H9 (cell line): ENCODE measurements around the gene PMP22. TPM values are rescaled to one million over a fixed set of nuclear protein-coding genes. Genes with fewer than 3 reads are reported as not detected.

Experiments
- DNase-seq: peaks from one replicate; pipeline ENCODE4 v3.0.0-alpha.2; 2017
- H2AFZ ChIP-seq: one replicate; pipeline ENCODE4 v1.6.1; 2013; ENCODE audit warnings: mild to moderate bottlenecking, low read length, control low read depth, moderate library complexity
- H2AK5ac ChIP-seq: 2 replicates; pipeline ENCODE4 v1.6.1; 2013; ENCODE audit warnings: low read length, control low read depth, mixed read lengths; ENCODE audit not compliant: insufficient read length
- H2BK120ac ChIP-seq: one replicate; pipeline ENCODE4 v1.6.1; 2013; ENCODE audit warnings: low read depth, mild to moderate bottlenecking, low read length, control low read depth, inconsistent platforms; ENCODE audit not compliant: poor library complexity, severe bottlenecking
- H2BK12ac ChIP-seq: 2 replicates; pipeline ENCODE4 v1.6.1; 2013; ENCODE audit warnings: low read length, control low read depth, mixed read lengths, low read depth; ENCODE audit not compliant: insufficient read length
- H2BK15ac ChIP-seq: 2 replicates; pipeline ENCODE4 v1.6.1; 2013; ENCODE audit warnings: low read depth, low read length, control low read depth
- H2BK20ac ChIP-seq: one replicate; pipeline ENCODE4 v1.6.1; 2013; ENCODE audit warnings: low read depth, mild to moderate bottlenecking, low read length, control low read depth, inconsistent platforms; ENCODE audit not compliant: poor library complexity, severe bottlenecking
- H2BK5ac ChIP-seq: 2 replicates; pipeline ENCODE4 v1.6.1; 2013; ENCODE audit warnings: low read length, control low read depth, mixed read lengths; ENCODE audit not compliant: insufficient read length
- H3K14ac ChIP-seq: 2 replicates; pipeline ENCODE4 v1.6.1; 2013; ENCODE audit warnings: low read length, control low read depth; ENCODE audit not compliant: insufficient read depth
- H3K18ac ChIP-seq: 2 replicates; pipeline ENCODE4 v1.6.1; 2013; ENCODE audit warnings: low read depth, mild to moderate bottlenecking, mixed read lengths, low read length, control low read depth; ENCODE audit not compliant: insufficient read length
- H3K23ac ChIP-seq: 2 replicates; pipeline ENCODE4 v1.6.1; 2013; ENCODE audit warnings: low read length, control low read depth, mixed read lengths, low read depth; ENCODE audit not compliant: insufficient read length
- H3K23me2 ChIP-seq: 2 replicates; pipeline ENCODE4 v1.6.1; 2013; ENCODE audit warnings: low read depth, mild to moderate bottlenecking, mixed read lengths, low read length, control low read depth; ENCODE audit not compliant: insufficient read length, poor library complexity, severe bottlenecking
- H3K27ac ChIP-seq: 2 replicates; pipeline ENCODE4 v1.5.1; 2013; ENCODE audit warnings: low read length, control low read depth, mixed read lengths, low read depth; ENCODE audit not compliant: insufficient read length
- H3K27me3 ChIP-seq: 2 replicates; pipeline ENCODE4 v1.6.1; 2013; ENCODE audit warnings: low read length, control low read depth, inconsistent platforms; ENCODE audit not compliant: insufficient read depth
- H3K4ac ChIP-seq: 2 replicates; pipeline ENCODE4 v1.6.1; 2013; ENCODE audit warnings: low read depth, mild to moderate bottlenecking, control low read depth, inconsistent platforms, low read length, moderate library complexity
- H3K4me1 ChIP-seq: 2 replicates; pipeline ENCODE4 v1.6.1; 2013; ENCODE audit warnings: low read length, control low read depth, inconsistent platforms; ENCODE audit not compliant: insufficient read depth
- H3K4me2 ChIP-seq: 2 replicates; pipeline ENCODE4 v1.6.1; 2013; ENCODE audit warnings: low read length, control low read depth, mixed read lengths; ENCODE audit not compliant: insufficient read length, insufficient read depth
- H3K56ac ChIP-seq: 2 replicates; pipeline ENCODE4 v1.6.1; 2013; ENCODE audit warnings: low read depth, mild to moderate bottlenecking, mixed read lengths, low read length, control low read depth; ENCODE audit not compliant: insufficient read length
- H3K79me1 ChIP-seq: 2 replicates; pipeline ENCODE4 v1.6.1; 2013; ENCODE audit warnings: low read depth, mild to moderate bottlenecking, moderate library complexity, low read length, control low read depth, inconsistent platforms; ENCODE audit not compliant: insufficient read depth, poor library complexity, severe bottlenecking
- H3K79me2 ChIP-seq: 2 replicates; pipeline ENCODE4 v1.6.1; 2013; ENCODE audit warnings: low read length, control low read depth, inconsistent platforms; ENCODE audit not compliant: insufficient read depth
- H3K9ac ChIP-seq: 2 replicates; pipeline ENCODE4 v1.6.1; 2013; ENCODE audit warnings: low read length, control low read depth, mixed read lengths; ENCODE audit not compliant: insufficient read length; ENCODE audit errors: extremely low read depth
- H3K9me3 ChIP-seq: one replicate; pipeline ENCODE4 v1.6.1; 2013; ENCODE audit warnings: low read depth, low read length, inconsistent platforms; ENCODE audit not compliant: control insufficient read depth
- H3T11ph ChIP-seq: one replicate; pipeline ENCODE4 v1.6.1; 2013; ENCODE audit warnings: mild to moderate bottlenecking, low read length, control low read depth, inconsistent platforms
- H4K20me1 ChIP-seq: one replicate; pipeline ENCODE4 v1.6.1; 2013; ENCODE audit not compliant: control insufficient read depth, insufficient read length, insufficient read depth
- H4K5ac ChIP-seq: 2 replicates; pipeline ENCODE4 v1.6.1; 2013; ENCODE audit warnings: low read depth, mild to moderate bottlenecking, mixed read lengths, low read length, control low read depth; ENCODE audit not compliant: insufficient read length
- H4K8ac ChIP-seq: replicated peaks from 2 replicates; pipeline ENCODE4 v1.6.1; 2013; ENCODE audit warnings: low read length, control low read depth, mixed read lengths, low read depth; ENCODE audit not compliant: insufficient read length
- H4K91ac ChIP-seq: 2 replicates; pipeline ENCODE4 v1.6.1; 2013; ENCODE audit warnings: low read depth, mild to moderate bottlenecking, moderate library complexity, mixed read lengths, low read length, control low read depth; ENCODE audit not compliant: insufficient read length
- H3K27ac Mint-ChIP-seq, 3 experiments: 2 replicates in 2 of 3; 3 replicates in 1 of 3; pipeline ENCODE4 v1.8.0; 2020 to 2021; ENCODE audit warnings: mixed read lengths in 3 of 3, mild to moderate bottlenecking in 1 of 3, moderate library complexity in 1 of 3
- H3K27me3 Mint-ChIP-seq: 2 replicates; pipeline ENCODE4 v1.8.0; 2021; ENCODE audit warnings: low read depth, mild to moderate bottlenecking, moderate library complexity, mixed read lengths
- H3K36me3 Mint-ChIP-seq, 3 experiments: 2 replicates in 2 of 3; 3 replicates in 1 of 3; pipeline ENCODE4 v1.8.0; 2020 to 2021; ENCODE audit warnings: low read depth in 3 of 3, mixed read lengths in 3 of 3; ENCODE audit not compliant: insufficient read depth in 1 of 3
- H3K4me1 Mint-ChIP-seq, 2 experiments: 2 replicates each; pipeline ENCODE4 v1.8.0; 2020; ENCODE audit warnings: mixed read lengths in 2 of 2
- H3K4me3 Mint-ChIP-seq, 2 experiments: 2 replicates in 1 of 2; 3 replicates in 1 of 2; pipeline ENCODE4 v1.8.0; 2020 to 2021; ENCODE audit warnings: mild to moderate bottlenecking in 2 of 2, mixed read lengths in 2 of 2, moderate library complexity in 1 of 2
- H3K9me3 Mint-ChIP-seq, 2 experiments: 2 replicates in 1 of 2; 3 replicates in 1 of 2; pipeline ENCODE4 v1.8.0; 2020; ENCODE audit warnings: mild to moderate bottlenecking in 2 of 2, mixed read lengths in 2 of 2, moderate library complexity in 1 of 2
- CTCF ChIP-seq: fragments of 200-600 bp; sonication (generic); conservative IDR thresholded peaks from 3 replicates; pipeline ENCODE4 v1.8.0; 2021; ENCODE audit warnings: antibody characterized with exemption, mild to moderate bottlenecking
- WGBS: extraction: QIAGEN DNeasy Blood & Tissue Kit; methylation state at CpG from one replicate; pipeline ENCODE4 v1.1.7; 2013; ENCODE audit warnings: missing lambda C conversion rate, low lambda C conversion rate, mixed read lengths; ENCODE audit not compliant: insufficient read length; ENCODE audit errors: extremely low coverage; 5-methylcytosine and 5-hydroxymethylcytosine counted together
- total RNA-seq: library from RNA; stranded (reverse); gene quantifications from 2 replicates; pipeline ENCODE4 v1.2.1, GENCODE V29; 2021

The PMP22 gene
- total RNA-seq, 1 experiment from 2014 or later = 1.5 TPM

GRCh38 chr17:15261802-15262290 is 3.3 kb downstream of the PMP22 start:
- no peak overlapping the region for H4K5ac ChIP-seq
- H3K4me1 Mint-ChIP-seq = peaks cover 22 to 27% of the 10 kb centered on the region in 2 experiments
- WGBS = no CpG with 5 or more reads among the region's 9 CpGs
- no peaks in the 10 kb centered on the region for H3K79me2 ChIP-seq
- H3K18ac ChIP-seq = no peak overlapping the region
- H3K4me2 ChIP-seq = peak overlapping the region; percentile 71
- H3K27me3 Mint-ChIP-seq = peaks cover 100% of the 10 kb centered on the region
- H3K14ac ChIP-seq = no peak overlapping the region
- no peaks in the 10 kb centered on the region for H3K4me1 ChIP-seq
- no peak overlapping the region for H2BK20ac ChIP-seq
- H4K20me1 ChIP-seq = no peaks in the 10 kb centered on the region
- H3K27ac Mint-ChIP-seq = no peak overlapping the region
- H3K36me3 Mint-ChIP-seq = no peaks in the 10 kb centered on the region; a peak in 1 of 7 replicates
- H3T11ph ChIP-seq = no peak overlapping the region
- H2BK5ac ChIP-seq = no peak overlapping the region
- no peak overlapping the region for H3K23ac ChIP-seq
- no peak overlapping the region for H3K9ac ChIP-seq
- no peak overlapping the region for H4K91ac ChIP-seq
- H3K4me3 Mint-ChIP-seq = peak overlapping the region; percentile 82 to 90
- no peak overlapping the region for H2BK12ac ChIP-seq
- H4K8ac ChIP-seq = no peak overlapping the region
- no peak overlapping the region for H3K4ac ChIP-seq
- DNase-seq = peak; percentile 52
- no peak overlapping the region for H2BK15ac ChIP-seq
- H3K56ac ChIP-seq = no peak overlapping the region
- H2AK5ac ChIP-seq = no peak overlapping the region
- H2BK120ac ChIP-seq = no peak overlapping the region
- peaks cover 25% of the 10 kb centered on the region for H3K23me2 ChIP-seq
- no peak overlapping the region for H3K27ac ChIP-seq
- H3K27me3 ChIP-seq = peaks cover 50% of the 10 kb centered on the region
- no peak overlapping the region for H2AFZ ChIP-seq
- TF ChIP-seq CTCF = no peak
- H3K9me3 Mint-ChIP-seq = no peaks in the 10 kb centered on the region; a peak in 1 of 5 replicates
- no peaks in the 10 kb centered on the region for H3K79me1 ChIP-seq
- no peaks in the 10 kb centered on the region for H3K9me3 ChIP-seq
